H1 (cell line): ENCODE measurements around the gene PRKAR1B.

ENCODE experiments used
- POLR2A ChIP-seq, 2 experiments: IDR thresholded peaks; 1 replicate in 1 of 2; 2 replicates in 1 of 2; pipeline ENCODE4 v1.6.1; 2011; ENCODE audit warnings: low read depth in 2 of 2, low read length in 2 of 2, mild to moderate bottlenecking in 2 of 2; ENCODE audit errors: control extremely low read depth in 1 of 2
- POLR2AphosphoS5 ChIP-seq: IDR thresholded peaks from 2 replicates; pipeline ENCODE4 v1.6.1; 2011; ENCODE audit warnings: low read depth, low read length
- TCF12 ChIP-seq: IDR thresholded peaks from 2 replicates; pipeline ENCODE4 v1.6.1; 2011; ENCODE audit warnings: low read depth, mild to moderate bottlenecking, low read length
- TF ChIP-seq, protein P1 (sequence below), 3 experiments: IDR thresholded peaks; 1 replicate in 2 of 3; 2 replicates in 1 of 3; pipeline versions ENCODE4 v1.5.1 to v1.6.1; 2011; ENCODE audit warnings: low read length in 3 of 3, mild to moderate bottlenecking in 3 of 3, inconsistent platforms in 2 of 3, low read depth in 1 of 3, moderate library complexity in 1 of 3; ENCODE audit not compliant: insufficient read depth in 1 of 3; ENCODE audit errors: control extremely low read depth in 1 of 3
- TF ChIP-seq, protein P2 (sequence below): IDR thresholded peaks from 2 replicates; pipeline ENCODE4 v1.6.1; 2011; ENCODE audit warnings: low read length, improper control_type of control experiment

DNA sequence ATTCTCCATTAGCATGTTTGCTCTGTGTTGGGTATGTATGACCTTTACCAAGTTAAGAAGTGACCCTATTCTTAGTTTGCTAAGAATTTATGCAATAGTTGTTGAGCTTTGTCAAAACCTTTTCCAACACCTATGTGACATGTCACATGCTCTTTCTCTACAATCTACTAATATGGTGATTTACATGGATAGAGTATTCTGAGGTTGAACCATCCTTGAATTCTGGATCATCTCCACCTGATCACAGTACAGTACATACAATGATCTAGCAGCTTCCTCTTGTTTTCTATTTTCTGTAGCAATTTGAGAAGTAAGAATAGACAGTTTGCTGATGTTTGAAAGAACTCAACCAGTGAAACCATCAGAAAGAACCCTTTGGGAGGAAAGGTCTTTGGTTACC, 106.2 kb downstream of the PRKAR1B start:
- TF ChIP-seq TCF12 (no peak), POLR2A (IDR thresholded peaks at IDR 0.05; ENCODE audit: control extremely low read depth in 1 of 2, low read depth in 2 of 2, low read length in 2 of 2) (no peak), POLR2AphosphoS5 (no peak)
- TF ChIP-seq, protein P1, sequence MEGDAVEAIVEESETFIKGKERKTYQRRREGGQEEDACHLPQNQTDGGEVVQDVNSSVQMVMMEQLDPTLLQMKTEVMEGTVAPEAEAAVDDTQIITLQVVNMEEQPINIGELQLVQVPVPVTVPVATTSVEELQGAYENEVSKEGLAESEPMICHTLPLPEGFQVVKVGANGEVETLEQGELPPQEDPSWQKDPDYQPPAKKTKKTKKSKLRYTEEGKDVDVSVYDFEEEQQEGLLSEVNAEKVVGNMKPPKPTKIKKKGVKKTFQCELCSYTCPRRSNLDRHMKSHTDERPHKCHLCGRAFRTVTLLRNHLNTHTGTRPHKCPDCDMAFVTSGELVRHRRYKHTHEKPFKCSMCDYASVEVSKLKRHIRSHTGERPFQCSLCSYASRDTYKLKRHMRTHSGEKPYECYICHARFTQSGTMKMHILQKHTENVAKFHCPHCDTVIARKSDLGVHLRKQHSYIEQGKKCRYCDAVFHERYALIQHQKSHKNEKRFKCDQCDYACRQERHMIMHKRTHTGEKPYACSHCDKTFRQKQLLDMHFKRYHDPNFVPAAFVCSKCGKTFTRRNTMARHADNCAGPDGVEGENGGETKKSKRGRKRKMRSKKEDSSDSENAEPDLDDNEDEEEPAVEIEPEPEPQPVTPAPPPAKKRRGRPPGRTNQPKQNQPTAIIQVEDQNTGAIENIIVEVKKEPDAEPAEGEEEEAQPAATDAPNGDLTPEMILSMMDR (IDR thresholded peaks at IDR 0.05; ENCODE audit: control extremely low read depth in 1 of 3, insufficient read depth in 1 of 3, low read depth in 1 of 3, low read length in 3 of 3) = no peak
- TF ChIP-seq, protein P2, sequence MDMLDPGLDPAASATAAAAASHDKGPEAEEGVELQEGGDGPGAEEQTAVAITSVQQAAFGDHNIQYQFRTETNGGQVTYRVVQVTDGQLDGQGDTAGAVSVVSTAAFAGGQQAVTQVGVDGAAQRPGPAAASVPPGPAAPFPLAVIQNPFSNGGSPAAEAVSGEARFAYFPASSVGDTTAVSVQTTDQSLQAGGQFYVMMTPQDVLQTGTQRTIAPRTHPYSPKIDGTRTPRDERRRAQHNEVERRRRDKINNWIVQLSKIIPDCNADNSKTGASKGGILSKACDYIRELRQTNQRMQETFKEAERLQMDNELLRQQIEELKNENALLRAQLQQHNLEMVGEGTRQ = no peak
